GM08714 (cell line): ENCODE results near the gene MUC4.
"Not testable (repeated sequence)": the region's sequence is repeated elsewhere in the genome, so short reads cannot be mapped to it uniquely, and the experiment has no call there.

ENCODE experiments used
- H3K4me3 ChIP-seq: fragments of 200-500 bp; sonication (Bioruptor generic); 2 replicates; pipeline ENCODE4 v1.5.1; 2014; ENCODE audit warnings: mild to moderate bottlenecking, low read length, inconsistent platforms
- ZNF274 ChIP-seq: IDR thresholded peaks from 2 replicates; pipeline ENCODE4 v1.6.1; 2012; ENCODE audit warnings: mild to moderate bottlenecking, low read depth, low read length

MUC4 gene

GRCh38 chr3:195825191-195825588 is 13.5 kb upstream of the MUC4 start:
- TF ChIP-seq ZNF274 = no peak
- no peak overlapping the region for H3K4me3 ChIP-seq

GRCh38 chr3:195824425-195825190 is 12.9 kb upstream of the MUC4 start:
- H3K4me3 ChIP-seq = not testable (repeated sequence)

GRCh38 chr3:195823999-195824398 is 12.3 kb upstream of the MUC4 start:
- no peak for TF ChIP-seq ZNF274
- no peak overlapping the region for H3K4me3 ChIP-seq

- TF ChIP-seq ZNF274 = no peak
- H3K4me3 ChIP-seq = no peak overlapping the region
Measured at GRCh38 chr3:195823280-195823679, 11.6 kb upstream of the MUC4 start.

GRCh38 chr3:195822131-195822696 is 10.5 kb upstream of the MUC4 start:
- no peak overlapping the region for H3K4me3 ChIP-seq

GRCh38 chr3:195821403-195822130 is 9.8 kb upstream of the MUC4 start:
- no peak overlapping the region for H3K4me3 ChIP-seq
- TF ChIP-seq ZNF274 = no peak

More at GRCh38 chr3:195822131-195822696, 10.5 kb upstream of the MUC4 start:
- no peak for TF ChIP-seq ZNF274

- TF ChIP-seq ZNF274 = no peak
- H3K4me3 ChIP-seq = no peak overlapping the region
Measured at GRCh38 chr3:195820901-195821300, 9.2 kb upstream of the MUC4 start.

GRCh38 chr3:195820186-195820585 is 8.5 kb upstream of the MUC4 start:
- TF ChIP-seq ZNF274 = no peak
- no peak overlapping the region for H3K4me3 ChIP-seq

GRCh38 chr3:195818301-195818700 is 6.6 kb upstream of the MUC4 start:
- TF ChIP-seq ZNF274 = no peak
- no peak overlapping the region for H3K4me3 ChIP-seq

- no peak overlapping the region for H3K4me3 ChIP-seq
- TF ChIP-seq ZNF274 = no peak
Measured at GRCh38 chr3:195817578-195818135, 5.9 kb upstream of the MUC4 start.

GRCh38 chr3:195816276-195816913 is 4.7 kb upstream of the MUC4 start:
- H3K4me3 ChIP-seq = not testable (repeated sequence)

GRCh38 chr3:195815169-195815771 is 3.5 kb upstream of the MUC4 start:
- TF ChIP-seq ZNF274 = no peak

GRCh38 chr3:195813916-195814640 is 2.3 kb upstream of the MUC4 start:
- H3K4me3 ChIP-seq = no peak overlapping the region
- no peak for TF ChIP-seq ZNF274

More at GRCh38 chr3:195815169-195815771, 3.5 kb upstream of the MUC4 start:
- no peak overlapping the region for H3K4me3 ChIP-seq

- H3K4me3 ChIP-seq = no peak overlapping the region
- TF ChIP-seq ZNF274 = no peak
Measured at GRCh38 chr3:195812366-195812765, 637 bp upstream of the MUC4 start.
